Measurements from ENCODE around the gene HTT.

Gene HTT

GRCh38 chr4:3198906-3199305 lies 124.4 kb downstream of the HTT start:
- DNase-seq (ENCODE audit: low read depth in 1 of 2, low spot score in 1 of 2) = no peak

- DNase-seq (ENCODE audit: low read depth in 1 of 2, low spot score in 1 of 2) = no peak
These were observed 125.4 kb downstream of the HTT start for GRCh38 chr4:3199653-3200422.

- DNase-seq (ENCODE audit: low read depth in 1 of 2, low spot score in 1 of 2) = no peak
These were observed 126.1 kb downstream of the HTT start for GRCh38 chr4:3200423-3201090.

- DNase-seq (ENCODE audit: low read depth in 1 of 2, low spot score in 1 of 2) = peak; percentile 14 to 40
These were observed 127.5 kb downstream of the HTT start for GRCh38 chr4:3201718-3202702.

- peak in 1 of 2 donors; percentile 22 for DNase-seq (ENCODE audit: low read depth in 1 of 2, low spot score in 1 of 2)
These were observed 128.6 kb downstream of the HTT start for GRCh38 chr4:3202836-3203820.

GRCh38 chr4:3203971-3204431 lies 129.5 kb downstream of the HTT start:
- no peak for DNase-seq (ENCODE audit: low read depth in 1 of 2, low spot score in 1 of 2)

- DNase-seq (ENCODE audit: low read depth in 1 of 2, low spot score in 1 of 2) = no peak
These were observed 131.5 kb downstream of the HTT start for GRCh38 chr4:3205995-3206394.

- no peak for DNase-seq (ENCODE audit: low read depth in 1 of 2, low spot score in 1 of 2)
These were observed 132.1 kb downstream of the HTT start for GRCh38 chr4:3206439-3207100.

GRCh38 chr4:3207531-3208037 lies 133.1 kb downstream of the HTT start:
- DNase-seq (ENCODE audit: low read depth in 1 of 2, low spot score in 1 of 2) = no peak

- no peak for DNase-seq (ENCODE audit: low read depth in 1 of 2, low spot score in 1 of 2)
These were observed 134.3 kb downstream of the HTT start for GRCh38 chr4:3208826-3209225.

- no peak for DNase-seq (ENCODE audit: low read depth in 1 of 2, low spot score in 1 of 2)
These were observed 135.3 kb downstream of the HTT start for GRCh38 chr4:3209551-3210325.

GRCh38 chr4:3210467-3210866 lies 136.0 kb downstream of the HTT start:
- DNase-seq (ENCODE audit: low read depth in 1 of 2, low spot score in 1 of 2) = no peak

GRCh38 chr4:3211866-3212265 lies 137.4 kb downstream of the HTT start:
- no peak for DNase-seq (ENCODE audit: low read depth in 1 of 2, low spot score in 1 of 2)

GRCh38 chr4:3212391-3213105 lies 138.1 kb downstream of the HTT start:
- DNase-seq (ENCODE audit: low read depth in 1 of 2, low spot score in 1 of 2) = no peak

- DNase-seq (ENCODE audit: low read depth in 1 of 2, low spot score in 1 of 2) = no peak
These were observed 138.6 kb downstream of the HTT start for GRCh38 chr4:3213106-3213425.

GRCh38 chr4:3213661-3214250 lies 139.3 kb downstream of the HTT start:
- no peak for DNase-seq (ENCODE audit: low read depth in 1 of 2, low spot score in 1 of 2)

- DNase-seq (ENCODE audit: low read depth in 1 of 2, low spot score in 1 of 2) = no peak
These were observed 140.8 kb downstream of the HTT start for GRCh38 chr4:3215256-3215655.

- DNase-seq (ENCODE audit: low read depth in 1 of 2, low spot score in 1 of 2) = no peak
These were observed 141.3 kb downstream of the HTT start for GRCh38 chr4:3215733-3216132.

All from stimulated activated CD4-positive, alpha-beta T cell treated with anti-CD3 and anti-CD28 coated beads, Interleukin-15, amount 100 ng/mL, for 1 hour (primary cell).